Spleen (tissue), 11 donors: ENCODE results near the gene INS. TPM values are rescaled to one million over a fixed set of nuclear protein-coding genes. Genes with fewer than 3 reads are reported as not detected.

ENCODE experiments used
- DNase-seq: peaks from one replicate; pipeline ENCODE4 v3.0.0-alpha.2; 2020
- H3K27ac ChIP-seq, 8 donors: fragments of 200-600 bp; sonication (generic) in 7 of 8; 1 replicate in 4 of 8; 2 replicates in 4 of 8; pipeline versions ENCODE4 v1.5.0 to v1.8.0; 2016 to 2021; ENCODE audit warnings: inconsistent platforms in 4 of 8, mild to moderate bottlenecking in 4 of 8, moderate library complexity in 1 of 8
- H3K27me3 ChIP-seq, 7 donors: fragments of 200-600 bp; sonication (generic) in 6 of 7; replicated peaks in 1 of 7; 1 replicate in 4 of 7; 2 replicates in 3 of 7; pipeline versions ENCODE4 v1.5.0 to v1.8.0; 2016 to 2021; ENCODE audit warnings: inconsistent platforms in 3 of 7, mild to moderate bottlenecking in 1 of 7
- H3K36me3 ChIP-seq, 6 donors: fragments of 200-600 bp; sonication (generic) in 5 of 6; 1 replicate in 4 of 6; 2 replicates in 2 of 6; pipeline versions ENCODE4 v1.5.0 to v1.8.0; 2016 to 2021; ENCODE audit warnings: inconsistent platforms in 2 of 6
- H3K4me1 ChIP-seq, 6 donors: fragments of 200-600 bp; sonication (generic) in 5 of 6; 1 replicate in 3 of 6; 2 replicates in 3 of 6; pipeline versions ENCODE4 v1.5.0 to v1.8.0; 2016 to 2021; ENCODE audit warnings: inconsistent platforms in 3 of 6
- H3K4me3 ChIP-seq, 8 donors: fragments of 200-600 bp; sonication (generic) in 7 of 8; 1 replicate in 4 of 8; 2 replicates in 4 of 8; pipeline versions ENCODE4 v1.5.0 to v1.8.0; 2016 to 2021; ENCODE audit warnings: inconsistent platforms in 4 of 8, mild to moderate bottlenecking in 4 of 8, moderate library complexity in 2 of 8
- H3K9me3 ChIP-seq, 8 donors: fragments of 200-600 bp; sonication (generic) in 7 of 8; 1 replicate in 4 of 8; 2 replicates in 4 of 8; pipeline versions ENCODE4 v1.5.0 to v1.8.0; 2016 to 2021; ENCODE audit warnings: inconsistent platforms in 4 of 8
- POLR2A ChIP-seq, 3 donors: fragments of 450-650 bp; IDR thresholded peaks; one replicate each; pipeline ENCODE4 v1.5.1; 2017; ENCODE audit warnings: antibody characterized with exemption in 3 of 3, mild to moderate bottlenecking in 1 of 3
- POLR2AphosphoS5 ChIP-seq, 3 donors: sonication (generic); formaldehyde crosslinking; IDR thresholded peaks; one replicate each; pipeline ENCODE4 v1.5.1; 2017; ENCODE audit warnings: antibody characterized with exemption in 3 of 3
- WGBS, 5 donors: extraction: QIAGEN DNeasy Blood & Tissue Kit in 3 of 5; methylation state at CpG; one replicate each; pipeline versions ENCODE4 v1.1.5 to v1.1.7; 2013 to 2018; 5-methylcytosine and 5-hydroxymethylcytosine counted together
- intact Hi-C: fragments of 100-400 bp; cut with DNase I; formaldehyde crosslinking; loops from one replicate; pipeline ENCODE4 v1.15.0; 2023; ENCODE audit warnings: low total_unique reads
- polyA plus RNA-seq, 3 donors: library from polyadenylated mRNA; stranded (reverse); fragments of 200-250 nt; gene quantifications; one replicate each; pipeline ENCODE4 v1.2.1, GENCODE V29; 2013
- total RNA-seq, 7 donors: library from RNA; depleted of rRNA in 3 of 7; stranded (reverse); fragments of >200 nt in 3 of 7; fragmentation: NEBNext Ultra II Directional in 4 of 7; extraction: Animal tissue kit (Norgen Biotek cat#: 25700) in 4 of 7; gene quantifications; one replicate each; pipeline versions ENCODE4 v1.1.0 to v1.2.1, GENCODE V29; 2016 to 2021
- TF ChIP-seq, protein P1 (sequence below), 11 experiments: fragments of 200-600 bp in 7 of 11; fragments of 450-650 bp in 4 of 11; sonication (generic) in 4 of 11; IDR thresholded peaks in 8 of 11; conservative IDR thresholded peaks in 3 of 11; 1 replicate in 7 of 11; 2 replicates in 4 of 11; pipeline versions ENCODE4 v1.4.0 to v1.8.0; 2016 to 2021; ENCODE audit warnings: antibody characterized with exemption in 11 of 11, inconsistent platforms in 4 of 11, mild to moderate bottlenecking in 1 of 11
- donor health status: healthy with polysubstance abuse.
- donor health status: DM: no; HTN: no; CAD: no; lungs with moderate emphysema.
- donor health status: DM: no; HTN: no; CAD: no.
- donor health status: Bipolar disorder and iron deficiency.
- donor health status: healthy.
- donor health status: DM: no; HTN: no; CAD: no.
- donor health status: DM: yes; HTN: yes; CAD: no.

The INS gene
- total and polyA plus RNA-seq, 10 donors = 1.3 to 2.4 (median 1.5) TPM; not detected in 5

DNA sequence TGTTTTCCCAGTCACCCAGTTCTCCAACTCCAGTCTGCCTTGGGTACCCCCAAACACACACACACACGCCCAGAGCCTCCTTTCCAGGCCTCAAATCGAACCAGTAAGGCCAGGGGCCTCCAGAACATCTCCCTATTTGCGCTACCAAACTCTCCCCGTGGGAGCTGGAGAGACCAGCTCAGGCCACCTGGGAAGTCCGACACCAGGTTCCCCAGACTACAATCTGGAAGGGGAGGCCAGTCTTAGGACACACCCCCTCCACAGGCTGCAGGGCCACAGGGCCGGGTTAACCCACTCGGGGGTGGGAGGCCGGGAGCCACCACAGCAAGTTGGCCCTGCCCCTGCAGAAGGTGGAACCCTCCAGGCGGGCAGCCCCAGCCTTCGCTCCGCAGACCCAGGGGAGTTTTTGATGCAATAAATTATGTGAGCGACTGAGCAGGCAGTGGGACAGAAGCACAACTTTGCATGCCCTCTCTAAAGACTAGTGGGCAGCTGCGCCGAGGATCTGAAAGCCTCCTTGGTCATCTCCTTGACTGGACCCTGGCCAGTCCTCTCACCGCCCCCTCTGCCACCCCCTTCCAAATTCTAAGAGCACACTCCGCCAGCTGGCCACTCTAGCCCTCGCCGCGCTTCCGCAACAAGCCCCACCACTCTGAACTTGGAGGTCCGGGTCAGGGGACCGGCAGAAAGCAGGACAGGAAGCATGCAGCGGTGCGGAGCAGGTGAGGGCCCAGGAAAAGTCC, 24.6 kb downstream of the INS start:
- Histone ChIP-seq H3K27ac (no peak overlapping the region), H3K9me3 (no peaks in the 10 kb centered on the region), H3K4me1 (peaks cover 4 to 43% (median 31%) of the 10 kb centered on the region in 6 donors), H3K36me3 (no peaks in the 10 kb centered on the region), H3K27me3 (peaks cover 6 to 94% (median 78%) of the 10 kb centered on the region in 7 donors), H3K4me3 (peak overlapping the region in 2 of 8 donors; percentile 33 to 64)
- 44 to 51% (median 47%) methylated on average over 20 to 24 of the region's 24 CpGs for WGBS, 5 donors
- intact Hi-C loops = no loop called here
- no peak for DNase-seq
- TF ChIP-seq, protein P1, sequence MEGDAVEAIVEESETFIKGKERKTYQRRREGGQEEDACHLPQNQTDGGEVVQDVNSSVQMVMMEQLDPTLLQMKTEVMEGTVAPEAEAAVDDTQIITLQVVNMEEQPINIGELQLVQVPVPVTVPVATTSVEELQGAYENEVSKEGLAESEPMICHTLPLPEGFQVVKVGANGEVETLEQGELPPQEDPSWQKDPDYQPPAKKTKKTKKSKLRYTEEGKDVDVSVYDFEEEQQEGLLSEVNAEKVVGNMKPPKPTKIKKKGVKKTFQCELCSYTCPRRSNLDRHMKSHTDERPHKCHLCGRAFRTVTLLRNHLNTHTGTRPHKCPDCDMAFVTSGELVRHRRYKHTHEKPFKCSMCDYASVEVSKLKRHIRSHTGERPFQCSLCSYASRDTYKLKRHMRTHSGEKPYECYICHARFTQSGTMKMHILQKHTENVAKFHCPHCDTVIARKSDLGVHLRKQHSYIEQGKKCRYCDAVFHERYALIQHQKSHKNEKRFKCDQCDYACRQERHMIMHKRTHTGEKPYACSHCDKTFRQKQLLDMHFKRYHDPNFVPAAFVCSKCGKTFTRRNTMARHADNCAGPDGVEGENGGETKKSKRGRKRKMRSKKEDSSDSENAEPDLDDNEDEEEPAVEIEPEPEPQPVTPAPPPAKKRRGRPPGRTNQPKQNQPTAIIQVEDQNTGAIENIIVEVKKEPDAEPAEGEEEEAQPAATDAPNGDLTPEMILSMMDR (IDR thresholded peaks at IDR 0.05 in 8 of 11, conservative IDR thresholded peaks at IDR 0.05 in 3 of 11) = no peak
- TF ChIP-seq POLR2AphosphoS5 (IDR thresholded peaks at IDR 0.05) (no peak), POLR2A (IDR thresholded peaks at IDR 0.05) (no peak)

DNA sequence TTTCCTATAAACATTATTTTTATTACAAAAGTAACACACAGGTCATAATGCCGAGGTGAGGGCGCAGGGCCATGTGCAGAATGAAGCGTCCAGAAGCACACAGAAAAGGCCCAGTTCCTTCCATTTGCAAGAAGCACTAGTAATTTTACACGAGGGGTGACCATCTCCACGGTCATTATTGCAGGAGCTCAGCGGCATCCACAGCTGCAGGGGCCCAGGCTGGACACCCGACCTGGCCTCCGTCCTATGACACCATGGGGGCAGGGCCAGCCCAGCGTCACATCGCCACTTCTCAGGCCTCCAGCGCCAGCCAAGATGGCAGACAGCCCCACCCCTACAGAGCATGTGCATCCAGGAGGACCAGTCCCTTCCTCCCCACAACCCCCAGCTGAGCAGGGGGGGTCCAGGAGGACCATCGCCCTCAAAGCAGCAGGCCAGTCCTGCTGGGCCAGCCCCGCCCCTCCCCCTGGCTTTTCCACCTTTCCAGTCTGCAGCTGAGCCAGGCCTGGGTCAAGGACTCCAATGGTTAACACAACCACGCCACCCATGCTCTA, 25.3 kb downstream of the INS start:
- Histone ChIP-seq H3K27ac (no peak overlapping the region), H3K4me1 (peaks cover 4 to 39% (median 28%) of the 10 kb centered on the region in 6 donors), H3K27me3 (peaks cover 3 to 87% (median 71%) of the 10 kb centered on the region in 7 donors), H3K4me3 (no peak overlapping the region), H3K9me3 (no peaks in the 10 kb centered on the region), H3K36me3 (no peaks in the 10 kb centered on the region)
- WGBS, 5 donors = 70 to 93% (median 89%) methylated on average over 9 to 14 of the region's 14 CpGs
- intact Hi-C loops = no loop called here
- DNase-seq = no peak
- TF ChIP-seq, protein P1 (IDR thresholded peaks at IDR 0.05 in 8 of 11, conservative IDR thresholded peaks at IDR 0.05 in 3 of 11) = no peak
- TF ChIP-seq POLR2AphosphoS5 (IDR thresholded peaks at IDR 0.05) (no peak), POLR2A (IDR thresholded peaks at IDR 0.05) (no peak)

DNA sequence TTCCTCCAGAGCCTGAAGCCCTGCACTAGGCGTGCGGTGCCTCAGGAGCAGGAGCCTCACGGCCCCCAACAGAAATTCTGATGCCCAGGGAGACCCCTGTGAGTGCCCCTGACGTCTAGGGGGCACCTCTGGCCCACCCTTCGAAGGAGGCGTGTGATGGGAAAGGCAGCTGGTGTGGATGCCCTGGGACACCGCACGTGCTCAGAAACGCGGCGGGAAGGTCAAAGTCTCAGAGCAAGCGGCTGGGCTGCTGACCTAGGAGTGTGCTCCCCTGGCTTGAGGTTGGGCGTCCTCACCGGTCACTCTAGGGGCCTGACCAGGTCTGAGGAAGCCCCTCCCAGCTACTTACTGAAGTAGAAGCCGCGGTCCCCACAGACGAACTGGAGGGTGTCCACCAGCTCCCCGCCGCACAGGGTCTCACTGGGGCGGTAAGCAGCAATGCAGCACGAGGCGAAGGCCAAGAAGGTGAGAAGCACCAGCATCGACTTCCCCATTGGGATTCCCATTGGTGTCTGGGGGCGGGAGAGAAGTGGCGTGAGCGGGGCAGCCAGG, 25.9 kb downstream of the INS start:
- Histone ChIP-seq H3K36me3 (no peaks in the 10 kb centered on the region), H3K27me3 (peaks cover 2 to 81% (median 65%) of the 10 kb centered on the region in 7 donors), H3K9me3 (no peaks in the 10 kb centered on the region), H3K27ac (no peak overlapping the region), H3K4me1 (peaks cover 3 to 33% (median 22%) of the 10 kb centered on the region in 6 donors), H3K4me3 (no peak overlapping the region)
- no peak for DNase-seq
- TF ChIP-seq POLR2AphosphoS5 (IDR thresholded peaks at IDR 0.05) = no peak
- TF ChIP-seq, protein P1 (IDR thresholded peaks at IDR 0.05 in 8 of 11, conservative IDR thresholded peaks at IDR 0.05 in 3 of 11) = no peak
- TF ChIP-seq POLR2A (IDR thresholded peaks at IDR 0.05) = no peak
- intact Hi-C loops = no loop called here
- 85 to 92% (median 88%) methylated on average over 16 to 26 of the region's 26 CpGs for WGBS, 5 donors
